Skeletal muscle tissue (tissue), 4 donors: ENCODE data around the gene ARCN1. TPM values are rescaled to one million over a fixed set of nuclear protein-coding genes. Genes with fewer than 3 reads are reported as not detected.

Experiments
- H3K27ac ChIP-seq: one replicate; pipeline ENCODE4 v1.7.0; 2013; ENCODE audit warnings: mild to moderate bottlenecking, low read depth, low read length, inconsistent platforms
- H3K27me3 ChIP-seq, 3 donors: one replicate each; pipeline ENCODE4 v1.7.0; 2013; ENCODE audit warnings: low read length in 3 of 3; ENCODE audit not compliant: control insufficient read depth in 3 of 3, insufficient read depth in 3 of 3
- H3K36me3 ChIP-seq, 3 donors: one replicate each; pipeline ENCODE4 v1.7.0; 2013; ENCODE audit warnings: low read length in 3 of 3; ENCODE audit not compliant: control insufficient read depth in 3 of 3, insufficient read depth in 3 of 3
- H3K4me1 ChIP-seq, 3 donors: one replicate each; pipeline ENCODE4 v1.7.0; 2013; ENCODE audit warnings: low read length in 3 of 3, mild to moderate bottlenecking in 3 of 3; ENCODE audit not compliant: control insufficient read depth in 3 of 3, insufficient read depth in 3 of 3
- H3K4me3 ChIP-seq, 3 donors: one replicate each; pipeline ENCODE4 v1.7.0; 2013; ENCODE audit warnings: low read length in 3 of 3
- H3K9ac ChIP-seq, 3 donors: one replicate each; pipeline ENCODE4 v1.7.0; 2013; ENCODE audit warnings: low read length in 3 of 3, mild to moderate bottlenecking in 3 of 3, moderate library complexity in 2 of 3, low read depth in 1 of 3
- H3K9me3 ChIP-seq, 3 donors: one replicate each; pipeline ENCODE4 v1.7.0; 2013; ENCODE audit warnings: low read length in 3 of 3; ENCODE audit not compliant: control insufficient read depth in 3 of 3
- total RNA-seq: library from RNA; depleted of rRNA; stranded (reverse); fragments of >200 nt; gene quantifications from one replicate; pipeline ENCODE4 v1.2.3, GENCODE V29; 2014
- donor health status: Osteomylitis.

The ARCN1 gene
- total RNA-seq, 1 donor from 2014 or later = 61.1 TPM

GRCh38 chr11:118640332-118641154 is 68.3 kb downstream of the ARCN1 start:
- Histone ChIP-seq H3K4me1 (peaks cover 32 to 60% (median 47%) of the 10 kb centered on the region in 3 donors), H3K9ac (peak overlapping the region in 2 of 3 donors; percentile 2 to 40), H3K4me3 (no peak overlapping the region), H3K27me3 (no peaks in the 10 kb centered on the region), H3K9me3 (no peaks in the 10 kb centered on the region), H3K36me3 (peaks cover 50 to 67% (median 54%) of the 10 kb centered on the region in 3 donors), H3K27ac (peak overlapping the region; percentile 25)

- peak overlapping the region in 1 of 3 donors; percentile 8 for H3K9ac ChIP-seq
- H3K27ac ChIP-seq = no peak overlapping the region
- H3K9me3 ChIP-seq = no peaks in the 10 kb centered on the region
- peaks cover 45 to 60% (median 56%) of the 10 kb centered on the region in 3 donors for H3K36me3 ChIP-seq
- H3K27me3 ChIP-seq = no peaks in the 10 kb centered on the region
- peaks cover 32 to 54% (median 43%) of the 10 kb centered on the region in 3 donors for H3K4me1 ChIP-seq
- H3K4me3 ChIP-seq = no peak overlapping the region
These were observed 69.3 kb downstream of the ARCN1 start for GRCh38 chr11:118641397-118642019.

GRCh38 chr11:118643142-118643994 is 71.2 kb downstream of the ARCN1 start:
- H3K36me3 ChIP-seq = peaks cover 54 to 67% (median 57%) of the 10 kb centered on the region in 3 donors
- peaks cover 32 to 51% (median 43%) of the 10 kb centered on the region in 3 donors for H3K4me1 ChIP-seq
- peak overlapping the region; percentile 28 to 71 (median 65) for H3K9ac ChIP-seq
- no peaks in the 10 kb centered on the region for H3K9me3 ChIP-seq
- H3K4me3 ChIP-seq = peak overlapping the region in 2 of 3 donors; percentile 48 to 49
- H3K27me3 ChIP-seq = no peaks in the 10 kb centered on the region
- peak overlapping the region; percentile 76 for H3K27ac ChIP-seq

GRCh38 chr11:118643995-118644345 is 71.8 kb downstream of the ARCN1 start:
- peak overlapping the region; percentile 28 to 65 (median 54) for H3K9ac ChIP-seq
- no peaks in the 10 kb centered on the region for H3K9me3 ChIP-seq
- H3K36me3 ChIP-seq = peaks cover 54 to 66% (median 56%) of the 10 kb centered on the region in 3 donors
- peak overlapping the region; percentile 76 for H3K27ac ChIP-seq
- peak overlapping the region in 2 of 3 donors; percentile 22 to 48 for H3K4me3 ChIP-seq
- no peaks in the 10 kb centered on the region for H3K27me3 ChIP-seq
- peaks cover 32 to 51% (median 43%) of the 10 kb centered on the region in 3 donors for H3K4me1 ChIP-seq

- Histone ChIP-seq H3K9ac (peak overlapping the region in 1 of 3 donors; percentile 33), H3K27ac (no peak overlapping the region), H3K4me3 (no peak overlapping the region), H3K4me1 (peaks cover 32 to 51% (median 43%) of the 10 kb centered on the region in 3 donors), H3K36me3 (peaks cover 56 to 68% (median 56%) of the 10 kb centered on the region in 3 donors), H3K27me3 (no peaks in the 10 kb centered on the region), H3K9me3 (no peaks in the 10 kb centered on the region)
These were observed 72.3 kb downstream of the ARCN1 start for GRCh38 chr11:118644496-118644895.

GRCh38 chr11:118645066-118645715 is 73.0 kb downstream of the ARCN1 start:
- Histone ChIP-seq H3K9me3 (no peaks in the 10 kb centered on the region), H3K4me3 (no peak overlapping the region), H3K27ac (no peak overlapping the region), H3K36me3 (peaks cover 62 to 69% (median 63%) of the 10 kb centered on the region in 3 donors), H3K4me1 (peaks cover 29 to 46% (median 37%) of the 10 kb centered on the region in 3 donors), H3K9ac (peak overlapping the region in 1 of 3 donors; percentile 33), H3K27me3 (no peaks in the 10 kb centered on the region)

GRCh38 chr11:118646393-118646792 is 74.2 kb downstream of the ARCN1 start:
- peaks cover 65 to 72% (median 67%) of the 10 kb centered on the region in 3 donors for H3K36me3 ChIP-seq
- H3K9ac ChIP-seq = no peak overlapping the region
- H3K27ac ChIP-seq = no peak overlapping the region
- no peaks in the 10 kb centered on the region for H3K27me3 ChIP-seq
- H3K9me3 ChIP-seq = no peaks in the 10 kb centered on the region
- H3K4me3 ChIP-seq = no peak overlapping the region
- peaks cover 24 to 34% (median 27%) of the 10 kb centered on the region in 3 donors for H3K4me1 ChIP-seq

- Histone ChIP-seq H3K27ac (no peak overlapping the region), H3K9me3 (no peaks in the 10 kb centered on the region), H3K36me3 (peaks cover 63 to 74% (median 65%) of the 10 kb centered on the region in 3 donors), H3K9ac (no peak overlapping the region), H3K4me1 (peaks cover 13 to 20% (median 15%) of the 10 kb centered on the region in 3 donors), H3K4me3 (no peak overlapping the region), H3K27me3 (no peaks in the 10 kb centered on the region)
These were observed 76.1 kb downstream of the ARCN1 start for GRCh38 chr11:118648291-118648690.

- no peaks in the 10 kb centered on the region for H3K9me3 ChIP-seq
- H3K4me3 ChIP-seq = no peak overlapping the region
- peaks cover 57 to 72% (median 64%) of the 10 kb centered on the region in 3 donors for H3K36me3 ChIP-seq
- H3K27ac ChIP-seq = no peak overlapping the region
- H3K4me1 ChIP-seq = peaks cover 5 to 6% (median 5%) of the 10 kb centered on the region in 3 donors
- H3K27me3 ChIP-seq = no peaks in the 10 kb centered on the region
- no peak overlapping the region for H3K9ac ChIP-seq
These were observed 77.7 kb downstream of the ARCN1 start for GRCh38 chr11:118649941-118650340.
